HG02870 (cell line): Measurements from ENCODE around the gene SLC1A5.
"Not testable (repeated sequence)": the region's sequence is repeated elsewhere in the genome, so short reads cannot be mapped to it uniquely, and the experiment has no call there.

Source experiments
- ATAC-seq: cut with Tn5 transposase; IDR thresholded peaks from one replicate; pipeline ENCODE4 v1.9.1; 2021; ENCODE audit warnings: mild to moderate bottlenecking, moderate library complexity; ENCODE audit not compliant: unreplicated experiment

SLC1A5 gene

GRCh38 chr19:46772170-46773017 is 16.0 kb downstream of the SLC1A5 start:
- no peak for ATAC-seq

- ATAC-seq: not testable (repeated sequence)
Observed at GRCh38 chr19:46768746-46769145, 19.6 kb downstream of the SLC1A5 start.

- no peak for ATAC-seq
Observed at GRCh38 chr19:46766569-46767317, 21.7 kb downstream of the SLC1A5 start.

GRCh38 chr19:46764817-46765291 is 23.5 kb downstream of the SLC1A5 start:
- ATAC-seq: no peak

- no peak for ATAC-seq
Observed at GRCh38 chr19:46762245-46762890, 26.0 kb downstream of the SLC1A5 start.

- no peak for ATAC-seq
Observed at GRCh38 chr19:46761418-46761831, 27.0 kb downstream of the SLC1A5 start.

- not testable (repeated sequence) for ATAC-seq
Observed at GRCh38 chr19:46760897-46761296, 27.5 kb downstream of the SLC1A5 start.

- no peak for ATAC-seq
Observed at GRCh38 chr19:46760363-46760762, 28.0 kb downstream of the SLC1A5 start.

- ATAC-seq: no peak
Observed at GRCh38 chr19:46759817-46760333, 28.5 kb downstream of the SLC1A5 start.

- ATAC-seq: no peak
Observed at GRCh38 chr19:46759206-46759605, 29.2 kb downstream of the SLC1A5 start.

- no peak for ATAC-seq
Observed at GRCh38 chr19:46756544-46756888, 31.9 kb downstream of the SLC1A5 start.

- ATAC-seq: no peak
Observed at GRCh38 chr19:46755853-46756543, 32.4 kb downstream of the SLC1A5 start.

- no peak for ATAC-seq
Observed at GRCh38 chr19:46755077-46755852, 33.1 kb downstream of the SLC1A5 start.

GRCh38 chr19:46753420-46754155 is 34.8 kb downstream of the SLC1A5 start:
- no peak for ATAC-seq

- ATAC-seq: no peak
Observed at GRCh38 chr19:46748325-46749109, 39.9 kb downstream of the SLC1A5 start.

GRCh38 chr19:46746281-46747057 is 41.9 kb downstream of the SLC1A5 start, which contains the start of gene STRN4:
TSS of gene STRN4 (minus strand) at chr19:46746450. CDS start at chr19:46746430, 20 bp downstream.
- no peak for ATAC-seq

GRCh38 chr19:46745521-46746280 is 42.7 kb downstream of the SLC1A5 start, which contains the start of gene FKRP:
TSS of gene FKRP (plus strand) at chr19:46746057. CDS start at chr19:46755451, 9,394 bp downstream.
- ATAC-seq: no peak
